Epithelial cell of proximal tubule (primary cell): ENCODE data around the gene CDK4. TPM values are rescaled to one million over a fixed set of nuclear protein-coding genes. Genes with fewer than 3 reads are reported as not detected.
A peak's percentile ranks its signal among the peaks of the same experiment; 100 is the strongest.

Experiments
- DNase-seq: peaks from one replicate; pipeline ENCODE4 v3.0.0-alpha.2; 2011; ENCODE audit warnings: low read depth
- H3K4me3 ChIP-seq: 2 replicates; pipeline ENCODE4 v1.5.1; 2011; ENCODE audit warnings: low read depth, mild to moderate bottlenecking, low read length
- total RNA-seq: library from RNA; depleted of rRNA; stranded (reverse); fragments of >200 nt; gene quantifications from 2 replicates; pipeline ENCODE4 v1.2.3, GENCODE V29; 2015
- TF ChIP-seq, protein P1 (sequence below): conservative IDR thresholded peaks from 2 replicates; pipeline ENCODE4 v1.5.1; 2012; ENCODE audit warnings: low read depth, mild to moderate bottlenecking, low read length

CDK4 gene
- total RNA-seq, 1 donor from 2014 or later: 178 TPM

DNA sequence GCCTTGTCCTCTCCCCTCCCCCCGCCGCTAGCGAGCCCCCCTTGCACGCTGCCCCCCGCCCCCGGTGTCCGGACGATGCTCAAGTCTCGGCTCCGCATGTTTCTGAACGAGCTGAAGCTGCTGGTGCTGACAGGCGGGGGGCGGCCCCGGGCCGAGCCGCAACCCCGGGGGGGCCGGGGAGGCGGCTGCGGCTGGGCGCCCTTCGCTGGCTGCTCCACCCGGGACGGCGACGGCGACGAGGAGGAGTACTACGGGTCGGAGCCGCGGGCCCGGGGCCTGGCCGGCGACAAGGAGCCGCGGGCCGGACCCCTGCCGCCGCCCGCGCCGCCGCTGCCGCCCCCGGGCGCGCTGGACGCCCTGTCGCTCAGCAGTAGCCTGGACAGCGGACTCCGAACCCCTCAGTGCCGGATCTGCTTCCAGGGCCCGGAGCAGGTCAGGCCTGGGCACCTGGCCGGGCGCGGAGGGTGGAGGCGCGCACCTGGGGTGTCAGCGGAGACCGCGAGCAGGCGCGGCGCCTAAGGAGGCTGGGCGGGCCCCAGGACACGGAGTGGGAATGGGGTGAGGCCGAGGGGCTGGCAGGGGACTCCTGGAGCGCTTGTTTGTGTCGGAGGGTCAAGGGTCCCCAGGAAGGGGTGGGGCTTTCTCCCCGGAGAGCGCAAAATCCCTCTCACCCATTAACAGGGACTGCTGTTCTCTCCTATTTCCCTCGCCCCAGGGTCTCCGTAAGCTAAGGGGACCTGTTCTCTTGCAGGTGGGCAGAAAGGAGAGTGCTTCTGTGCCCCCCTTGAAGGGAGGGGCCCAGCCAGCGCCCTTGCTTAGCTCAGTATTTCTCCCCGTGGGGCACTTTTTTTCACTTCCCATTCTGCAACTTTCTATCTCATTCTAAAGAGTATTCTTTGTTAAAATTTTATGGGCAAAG, 3.6 kb upstream of the CDK4 start:
- no peak for DNase-seq

DNA sequence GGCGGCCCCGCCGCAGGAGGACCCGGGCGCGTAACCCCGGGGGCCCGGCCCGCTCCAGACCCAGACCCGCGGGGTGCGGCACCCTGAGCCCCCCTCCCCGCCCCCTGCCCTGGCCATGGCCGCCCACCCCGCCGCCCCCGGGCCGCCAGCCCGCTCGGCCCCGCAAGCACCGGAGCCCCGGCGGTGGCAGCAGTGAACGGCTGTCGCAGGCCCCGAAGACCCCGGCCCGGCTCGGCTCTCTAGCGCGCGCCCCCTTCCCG, 3.0 kb upstream of the CDK4 start:
- H3K4me3 ChIP-seq: peak overlapping the region; percentile 73
- TF ChIP-seq, protein P1, sequence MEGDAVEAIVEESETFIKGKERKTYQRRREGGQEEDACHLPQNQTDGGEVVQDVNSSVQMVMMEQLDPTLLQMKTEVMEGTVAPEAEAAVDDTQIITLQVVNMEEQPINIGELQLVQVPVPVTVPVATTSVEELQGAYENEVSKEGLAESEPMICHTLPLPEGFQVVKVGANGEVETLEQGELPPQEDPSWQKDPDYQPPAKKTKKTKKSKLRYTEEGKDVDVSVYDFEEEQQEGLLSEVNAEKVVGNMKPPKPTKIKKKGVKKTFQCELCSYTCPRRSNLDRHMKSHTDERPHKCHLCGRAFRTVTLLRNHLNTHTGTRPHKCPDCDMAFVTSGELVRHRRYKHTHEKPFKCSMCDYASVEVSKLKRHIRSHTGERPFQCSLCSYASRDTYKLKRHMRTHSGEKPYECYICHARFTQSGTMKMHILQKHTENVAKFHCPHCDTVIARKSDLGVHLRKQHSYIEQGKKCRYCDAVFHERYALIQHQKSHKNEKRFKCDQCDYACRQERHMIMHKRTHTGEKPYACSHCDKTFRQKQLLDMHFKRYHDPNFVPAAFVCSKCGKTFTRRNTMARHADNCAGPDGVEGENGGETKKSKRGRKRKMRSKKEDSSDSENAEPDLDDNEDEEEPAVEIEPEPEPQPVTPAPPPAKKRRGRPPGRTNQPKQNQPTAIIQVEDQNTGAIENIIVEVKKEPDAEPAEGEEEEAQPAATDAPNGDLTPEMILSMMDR: no peak
- DNase-seq: no peak

More for the DNA sequence above, 3.6 kb upstream of the CDK4 start:
- H3K4me3 ChIP-seq: peak overlapping the region; percentile 73
- TF ChIP-seq, protein P1: no peak

GRCh38 chr12:57754411-57755193, 2.5 kb upstream of the CDK4 start, which contains the start of gene MARCHF9:
TSS of gene MARCHF9 (plus strand) at chr12:57755103. CDS start at chr12:57755529, 426 bp downstream.
- no peak for DNase-seq
- TF ChIP-seq, protein P1: no peak
- H3K4me3 ChIP-seq: peak within 1 kb of the TSS; percentile 73

GRCh38 chr12:57753756-57754337, 1.7 kb upstream of the CDK4 start:
- TF ChIP-seq, protein P1: no peak
- DNase-seq: no peak
- H3K4me3 ChIP-seq: no peak overlapping the region

- TF ChIP-seq, protein P1: no peak
- H3K4me3 ChIP-seq: peak overlapping the region; percentile 50
- DNase-seq: no peak
Observed at GRCh38 chr12:57752668-57753000, 524 bp upstream of the CDK4 start.

GRCh38 chr12:57751432-57751787, 700 bp downstream of the CDK4 start:
- no peak for DNase-seq
- H3K4me3 ChIP-seq: peak overlapping the region; percentile 82
- TF ChIP-seq, protein P1: no peak
